Activated CD4-positive, alpha-beta T cell treated with anti-CD3 and anti-CD28 coated beads, Interleukin-2, Interleukin-4, amounts not matched to agents 100 ng/mL and 50 ng/mL, durations not matched to agents 16 hours and 8 hours (primary cell): ENCODE data around the gene ZNF451.

ENCODE experiments used
- DNase-seq: peaks from one replicate; pipeline ENCODE4 v3.0.0-alpha.2; 2020; ENCODE audit warnings: low spot score

The ZNF451 gene

GRCh38 chr6:57159127-57159526 lies 69.1 kb downstream of the ZNF451 start:
- no peak for DNase-seq

- DNase-seq: no peak
Measured at GRCh38 chr6:57162028-57162427, 72.0 kb downstream of the ZNF451 start.

- no peak for DNase-seq
Measured at GRCh38 chr6:57162516-57162915, 72.5 kb downstream of the ZNF451 start.

GRCh38 chr6:57163956-57164355 lies 74.0 kb downstream of the ZNF451 start:
- no peak for DNase-seq

GRCh38 chr6:57165080-57165479 lies 75.1 kb downstream of the ZNF451 start:
- DNase-seq: no peak

DNA sequence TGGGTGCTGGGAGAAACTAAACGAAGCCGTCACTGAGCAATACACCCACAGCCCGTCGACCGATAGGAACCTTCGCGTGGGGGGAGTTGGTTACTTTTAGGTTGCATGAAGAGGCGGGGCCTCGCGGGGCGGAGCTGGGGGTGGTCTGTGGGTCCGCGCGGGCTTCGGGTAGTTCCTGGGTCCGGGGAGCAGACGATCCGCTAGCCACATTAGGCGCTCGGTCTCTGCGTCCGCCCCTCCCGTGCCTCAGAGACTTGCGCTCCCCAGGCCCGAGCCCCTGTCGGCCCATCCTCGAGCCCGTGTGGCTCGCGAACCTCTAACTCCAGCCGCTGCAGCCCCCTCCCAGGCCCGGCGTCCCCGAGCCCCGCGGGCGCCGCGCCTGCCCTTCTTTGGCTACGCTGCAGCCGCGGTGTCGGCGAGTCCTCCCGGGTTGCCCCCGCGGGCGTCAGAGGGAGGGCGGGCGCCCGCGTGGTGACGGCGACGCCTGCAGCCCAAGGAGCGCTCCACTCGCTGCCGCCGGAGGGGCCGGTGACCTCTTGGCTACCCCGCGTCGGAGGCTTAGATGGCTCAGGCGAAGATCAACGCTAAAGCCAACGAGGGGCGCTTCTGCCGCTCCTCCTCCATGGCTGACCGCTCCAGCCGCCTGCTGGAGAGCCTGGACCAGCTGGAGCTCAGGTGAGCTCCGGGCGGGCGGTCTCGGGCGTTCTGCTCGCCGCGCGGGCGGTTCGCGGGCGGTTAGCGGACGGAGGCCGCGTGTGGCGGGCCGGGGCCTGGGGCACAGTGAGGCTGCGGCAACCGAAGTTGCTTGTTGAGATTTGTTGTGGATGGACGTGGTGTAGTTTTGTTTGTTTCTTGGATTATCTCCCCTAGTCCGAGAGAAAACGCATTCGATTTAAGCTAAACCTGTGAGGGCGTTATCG lies 82.4 kb downstream of the ZNF451 start, which contains the start of gene BAG2:
Gene BAG2, plus strand, starts transcription at position 191 of the 920 bp plus-strand sequence. Its CDS starts 372 bp downstream, at position 563.
- peak; percentile 96 for DNase-seq

DNA sequence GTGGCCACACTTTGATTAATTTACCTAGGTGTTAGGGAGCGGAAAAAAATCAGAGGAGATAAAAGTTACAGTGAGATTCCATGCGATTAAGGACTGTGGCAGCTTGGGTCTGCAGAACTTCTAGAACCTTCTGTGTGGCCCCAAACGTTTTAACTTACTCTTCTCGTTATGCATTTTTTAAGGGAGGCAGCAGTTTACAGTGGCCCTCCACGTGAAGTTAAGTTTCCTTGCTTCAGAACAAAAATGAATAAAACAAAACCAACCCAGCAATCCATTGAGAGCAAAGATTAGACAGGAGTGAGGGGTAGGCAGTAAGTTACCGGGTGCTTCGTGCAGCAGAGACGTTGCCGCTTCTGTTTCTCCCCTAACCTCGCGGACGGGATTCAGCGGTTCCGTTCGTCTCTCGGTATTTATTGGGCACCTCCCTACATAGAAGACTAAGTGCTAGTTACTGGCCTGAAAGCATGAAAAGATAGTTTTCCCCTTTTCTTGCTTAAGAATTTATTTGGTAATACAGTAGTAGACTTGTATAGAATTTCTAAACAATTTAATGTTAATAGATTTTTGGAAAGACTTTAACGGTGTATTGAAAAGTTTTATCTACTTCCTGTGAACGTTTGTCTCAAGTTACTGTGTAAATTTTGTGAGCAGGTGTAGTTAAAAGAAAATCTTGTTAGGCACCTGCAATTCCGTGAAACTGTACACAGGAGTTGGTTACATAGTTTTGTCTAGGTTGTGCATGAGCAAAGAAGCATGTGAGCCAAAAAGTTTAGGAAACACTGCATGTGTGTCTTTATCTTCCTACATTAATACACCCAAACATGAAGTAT lies 83.3 kb downstream of the ZNF451 start:
- DNase-seq: peak; percentile 49

DNA sequence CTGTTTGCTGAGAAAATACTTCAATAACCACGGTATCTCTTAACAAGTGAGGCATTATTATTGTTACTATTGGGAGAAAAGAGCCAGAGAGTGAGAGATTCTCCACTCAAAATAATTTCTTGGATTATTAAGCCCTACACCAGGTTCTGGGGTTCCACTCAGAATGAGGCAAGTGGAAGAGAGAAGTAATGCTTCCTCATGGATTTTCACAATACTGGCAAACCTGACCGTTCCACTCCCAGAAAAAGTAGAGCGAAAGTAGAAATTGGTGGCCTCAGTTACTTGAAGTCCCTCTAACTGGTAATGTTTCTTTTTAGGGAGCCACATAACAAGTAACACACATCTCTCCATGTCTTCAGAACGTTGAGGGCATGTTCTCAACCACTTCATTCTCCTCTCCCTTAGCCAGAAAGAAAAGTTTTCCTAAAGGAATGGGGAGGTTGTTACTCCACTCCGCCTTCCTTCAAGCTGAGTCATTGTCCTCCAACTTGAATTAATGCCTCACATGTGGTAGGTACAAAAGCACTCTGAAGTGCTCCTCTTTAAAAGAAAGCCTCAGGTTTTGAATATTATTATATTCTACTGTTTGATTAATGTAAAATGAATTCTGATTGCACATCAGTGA lies 84.0 kb downstream of the ZNF451 start:
- no peak for DNase-seq

DNA sequence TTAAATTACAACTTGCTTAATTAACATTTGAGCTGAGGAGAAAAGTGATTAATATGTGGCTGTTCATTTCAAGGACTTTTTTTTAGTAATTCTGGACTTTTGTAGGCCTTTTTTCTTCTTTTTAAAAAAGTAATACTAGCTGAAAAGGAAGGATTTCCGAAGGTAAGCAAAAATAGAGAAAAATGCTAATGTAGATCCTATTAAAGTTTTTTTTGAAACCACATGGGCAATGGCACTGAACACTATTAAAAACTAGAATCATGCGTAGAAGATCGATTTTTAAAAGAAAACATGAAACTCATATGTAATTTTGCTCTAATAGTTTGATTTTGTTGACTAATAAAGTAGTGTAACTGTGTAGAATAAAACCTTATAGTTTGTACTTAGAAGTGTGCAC lies 84.5 kb downstream of the ZNF451 start:
- no peak for DNase-seq

DNA sequence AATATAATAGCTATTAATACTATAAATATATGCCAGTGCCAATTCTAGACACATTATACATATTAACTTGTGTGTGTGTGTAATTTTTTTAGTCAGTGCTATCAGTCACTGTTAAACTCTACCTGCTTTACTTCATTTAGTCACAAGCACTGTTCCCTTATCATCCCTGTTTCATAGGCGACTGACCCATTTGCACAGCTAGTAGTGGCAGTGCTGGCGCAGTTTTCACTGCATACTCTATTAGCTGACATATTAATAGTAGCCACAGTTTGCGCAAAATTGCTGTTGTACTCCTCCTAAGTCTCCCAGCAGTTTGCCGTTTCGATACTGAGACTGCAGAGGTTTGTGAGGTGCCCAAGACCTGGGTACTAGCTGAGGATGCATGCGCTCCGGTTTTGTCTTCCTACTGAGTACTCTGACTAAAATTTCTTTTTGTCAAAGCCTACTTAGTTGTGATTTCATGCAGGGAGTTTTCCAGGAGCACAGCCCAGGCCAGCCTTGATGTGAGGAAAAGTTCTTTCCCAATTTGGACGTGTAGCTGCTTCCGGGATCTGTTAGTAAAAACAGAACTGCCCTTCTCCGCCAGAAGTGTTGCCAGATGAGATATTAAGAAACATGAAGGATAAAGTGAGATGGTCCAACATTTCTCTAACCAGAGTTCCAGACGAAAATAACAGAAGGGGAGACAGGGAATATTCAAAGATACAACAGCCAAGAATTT lies 87.7 kb downstream of the ZNF451 start:
- DNase-seq: no peak

- no peak for DNase-seq
Measured at GRCh38 chr6:57180596-57180995, 90.6 kb downstream of the ZNF451 start.

GRCh38 chr6:57182017-57182432 lies 92.0 kb downstream of the ZNF451 start:
- no peak for DNase-seq

- DNase-seq: no peak
Measured at GRCh38 chr6:57183336-57183735, 93.3 kb downstream of the ZNF451 start.

DNA sequence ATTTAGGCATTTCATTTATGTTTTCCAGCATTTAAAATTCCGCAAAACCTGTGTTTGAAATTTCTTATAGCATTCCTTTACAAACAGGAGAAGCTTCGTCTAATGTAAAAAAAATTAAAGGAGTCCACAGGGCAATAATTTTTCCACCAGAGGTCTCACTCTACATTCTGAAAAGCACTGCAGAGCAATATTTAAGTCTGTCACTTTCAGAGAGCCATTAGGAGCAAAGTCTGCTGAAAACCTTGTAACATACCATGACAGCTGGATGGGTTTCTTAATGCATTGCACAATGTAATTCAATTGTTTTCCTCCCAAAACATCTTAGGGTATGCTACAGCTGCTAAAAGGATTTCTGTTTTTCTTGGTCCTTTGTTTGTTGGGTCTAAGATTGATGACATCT lies 100.2 kb downstream of the ZNF451 start:
- no peak for DNase-seq

GRCh38 chr6:57193177-57193576 lies 103.2 kb downstream of the ZNF451 start:
- DNase-seq: no peak

GRCh38 chr6:57195457-57195856 lies 105.5 kb downstream of the ZNF451 start:
- no peak for DNase-seq

DNA sequence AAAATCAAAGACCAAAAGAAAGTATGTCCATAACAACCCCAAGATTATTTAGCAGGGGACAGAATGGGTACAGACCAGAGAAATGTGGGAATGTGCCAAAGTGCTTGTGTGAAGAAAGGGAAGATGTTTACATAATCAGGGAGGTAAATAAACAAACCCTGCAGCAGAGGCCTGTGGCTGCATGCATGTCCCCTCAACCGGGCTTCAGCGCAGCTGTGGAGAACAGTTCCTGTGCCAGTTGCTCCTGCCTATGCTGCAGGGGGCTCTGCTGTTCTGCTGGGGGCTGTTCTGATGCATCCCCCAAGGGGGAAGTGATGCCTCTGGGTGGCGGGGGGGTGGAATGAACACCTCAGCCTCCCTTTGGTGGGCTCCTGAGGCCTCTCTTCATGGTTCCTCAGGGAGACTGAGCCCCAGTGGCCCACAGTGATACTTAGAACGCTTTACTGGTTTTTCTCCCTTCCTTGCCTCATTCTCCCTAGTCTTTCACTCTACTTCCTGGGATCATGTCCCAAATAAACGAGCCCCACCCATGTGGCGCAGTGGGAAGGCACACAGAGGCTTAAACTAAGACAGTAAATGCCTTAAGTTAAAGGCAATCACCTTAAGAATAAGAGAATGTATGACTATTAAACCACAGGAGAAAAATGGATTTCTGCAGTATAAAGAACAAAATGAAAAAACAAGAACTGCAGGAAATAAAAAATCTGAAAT lies 109.1 kb downstream of the ZNF451 start:
- no peak for DNase-seq

- DNase-seq: no peak
Measured at GRCh38 chr6:57201718-57202117, 111.7 kb downstream of the ZNF451 start.

DNA sequence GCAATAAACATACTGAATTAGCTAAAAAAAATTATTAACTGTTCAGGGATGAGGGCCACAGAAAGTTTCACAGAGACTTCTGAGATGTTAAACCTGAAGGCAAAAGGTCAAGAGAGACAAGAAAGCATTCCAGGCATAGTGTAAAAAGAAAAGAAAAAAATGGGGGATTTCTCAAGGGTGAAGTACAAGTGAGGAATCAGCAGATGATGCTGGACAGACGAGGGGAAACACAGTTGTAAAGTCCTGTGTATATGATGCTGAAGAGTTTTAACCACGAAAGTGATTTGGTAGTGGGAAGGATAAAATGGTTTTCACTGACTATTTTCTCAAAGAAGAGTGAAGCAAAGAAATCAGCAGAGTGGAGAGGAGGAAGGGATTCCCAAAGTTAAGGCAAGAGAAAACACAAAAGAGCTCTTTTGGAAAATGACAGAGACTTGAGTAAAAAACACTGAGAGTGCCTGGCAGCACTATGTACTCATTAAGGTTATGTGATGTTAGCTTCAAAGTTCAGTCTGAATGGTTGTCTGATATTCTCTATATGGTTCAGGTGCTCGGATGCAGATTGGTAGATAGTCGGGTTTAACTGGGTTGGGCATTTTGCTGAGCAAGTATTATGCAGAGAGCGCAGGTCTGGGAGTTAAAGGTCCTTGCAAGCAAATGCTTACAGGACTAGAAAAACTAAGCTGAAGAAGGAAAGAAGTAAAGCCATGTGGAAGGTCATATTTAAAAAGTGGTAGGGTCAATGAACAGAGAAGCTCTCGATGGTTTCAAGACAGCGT lies 115.8 kb downstream of the ZNF451 start:
- no peak for DNase-seq

GRCh38 chr6:57207141-57207540 lies 117.2 kb downstream of the ZNF451 start:
- DNase-seq: peak; percentile 28
